Measurements from ENCODE around the gene PMEL. TPM values are rescaled to one million over a fixed set of nuclear protein-coding genes. Genes with fewer than 3 reads are reported as not detected.
"Not testable (repeated sequence)": the region's sequence is repeated elsewhere in the genome, so short reads cannot be mapped to it uniquely, and the experiment has no call there.

The PMEL gene
- total and polyA plus RNA-seq, 2 of the 4 experiments (the other 2 are of a cell fraction) = 1.4 to 5.8 TPM

DNA sequence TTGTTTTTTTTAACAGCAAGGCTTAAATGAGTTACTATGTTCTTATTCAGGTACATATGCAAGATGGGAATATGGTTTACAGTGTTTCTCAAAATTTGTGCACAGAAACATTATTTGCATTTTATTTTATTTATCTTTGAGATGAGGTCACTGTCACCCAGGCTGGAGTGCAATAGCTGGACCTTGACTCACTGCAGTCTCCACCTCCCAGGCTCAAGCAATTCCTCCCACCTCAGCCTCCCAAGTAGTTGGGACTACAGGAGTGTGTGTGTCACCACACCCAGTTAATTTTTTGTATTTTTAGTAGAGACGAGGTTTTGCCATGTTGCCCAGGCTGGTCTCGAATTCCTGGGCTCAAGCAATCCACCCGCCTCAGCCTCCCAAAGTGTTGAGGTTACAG, 46.8 kb downstream of the PMEL start:
- H3K56ac ChIP-seq (ENCODE audit: extremely low read depth, insufficient read depth, low read length); H4K91ac ChIP-seq (ENCODE audit: insufficient read depth, low read depth, low read length); H2BK120ac ChIP-seq (ENCODE audit: low read depth, low read length); H2AK9ac ChIP-seq (replicated peaks; ENCODE audit: low read depth, low read length, poor library complexity); H2AFZ ChIP-seq (replicated peaks; ENCODE audit: low read length, poor library complexity); H3K4me2 ChIP-seq (ENCODE audit: low read depth, low read length); H3K18ac ChIP-seq (ENCODE audit: low read depth, low read length); H3K4ac ChIP-seq (ENCODE audit: low read depth, low read length); BruUV-seq (replicated peaks); H3K14ac ChIP-seq (replicated peaks; ENCODE audit: low read depth, low read length); H2BK20ac ChIP-seq (ENCODE audit: low read depth, low read length); H4K8ac ChIP-seq (ENCODE audit: low read depth in 2 of 2, low read length in 2 of 2); H2AK5ac ChIP-seq (ENCODE audit: low read depth, low read length); H4K5ac ChIP-seq (ENCODE audit: low read depth, low read length); H3K9ac ChIP-seq (ENCODE audit: low read depth, low read length); POLR2A ChIA-PET (ENCODE audit: unreplicated experiment); H3K4me3 ChIP-seq (ENCODE audit: insufficient read depth, low read depth, low read length); H3K4me1 ChIP-seq (ENCODE audit: control insufficient read depth, insufficient read depth, low read length); H2BK15ac ChIP-seq (ENCODE audit: low read depth, low read length); H3K27ac ChIP-seq (ENCODE audit: insufficient read depth, low read length); H3K36me3 ChIP-seq (ENCODE audit: control insufficient read depth, insufficient read depth, low read length); CTCF ChIA-PET; H3K27me3 ChIP-seq (ENCODE audit: control insufficient read depth, insufficient read depth, low read length); H3K9me3 ChIP-seq (ENCODE audit: control insufficient read depth, insufficient read depth, low read length); H4K20me1 ChIP-seq (ENCODE audit: insufficient read depth, low read length); dilution Hi-C loops (cut with HindIII; ENCODE audit: low sequenced_read_pairs, unreplicated experiment); in situ Hi-C loops (cut with MboI; ENCODE audit: low sequenced_read_pairs); H3K23ac ChIP-seq (ENCODE audit: low read depth, low read length): not testable (repeated sequence)
- ATAC-seq (ENCODE audit: low read depth) (peak; percentile 88), DNase-seq (peak; percentile 69)
- peak; percentile 38; the same call in 1 of the 2 replicates for TF ChIP-seq CEBPB (IDR thresholded peaks at IDR 0.05; ENCODE audit: low read depth, low read length)
- Histone ChIP-seq H2BK5ac (ENCODE audit: low read depth, low read length, poor library complexity, severe bottlenecking) (peak overlapping the region; percentile 5), H3K9me1 (ENCODE audit: insufficient read depth, low read length) (peaks cover 14% of the 10 kb centered on the region; the same call in 1 of the 2 replicates), H3K79me1 (ENCODE audit: low read depth in 1 of 2, low read length in 2 of 2) (peaks cover 33 to 70% of the 10 kb centered on the region in 2 experiments)
- intact Hi-C loops (cut with micrococcal nuclease) = loop anchor here (10.0 kb wide), 1 partner anchor 1486 kb away; no protein-coding TSS in a partner anchor
- WGBS, 2 experiments (ENCODE audit: extremely low coverage in 2 of 2, insufficient read length in 1 of 2) = no CpG with 5 or more reads among the region's 3 CpGs

Data from IMR-90 (cell line).